ENCODE measurements around the gene MDC1.
A peak's percentile ranks its signal among the peaks of the same experiment; 100 is the strongest.

Gene MDC1

DNA sequence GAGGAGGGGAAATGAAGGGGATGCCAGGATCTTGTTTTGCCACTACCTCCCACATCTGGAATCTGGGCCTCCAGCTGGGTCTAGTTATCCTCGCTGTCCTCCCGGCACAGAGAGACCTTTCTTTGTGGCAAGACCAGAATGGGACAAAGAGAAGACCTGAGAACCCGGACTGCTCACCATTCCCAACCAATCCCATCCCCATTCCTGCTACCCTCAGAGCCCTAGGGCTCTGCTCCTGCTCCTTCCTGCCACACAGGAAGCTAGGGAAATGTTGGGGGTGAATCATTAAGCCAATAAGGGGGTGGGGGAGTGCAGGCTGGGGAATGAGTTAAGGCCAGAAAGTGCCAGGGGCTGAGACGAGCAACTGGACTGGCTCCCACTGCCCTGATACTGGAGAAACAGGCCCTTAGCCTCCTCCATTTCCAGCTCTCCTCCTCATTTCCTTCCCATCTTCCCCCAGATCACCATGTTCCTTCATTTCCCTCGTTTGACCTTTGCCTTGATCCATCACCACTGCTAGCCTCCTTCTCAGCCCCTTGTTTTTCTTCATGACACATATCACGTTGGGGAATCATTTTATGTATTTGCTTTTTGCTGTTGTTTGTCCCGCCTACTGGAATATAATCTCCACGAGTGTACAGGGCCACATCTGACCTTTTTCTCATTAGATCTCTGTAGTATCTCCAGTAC lies 31.9 kb upstream of the MDC1 start:
- WGBS, 2 donors (ENCODE audit: extremely low coverage in 2 of 2, insufficient read length in 2 of 2, insufficient replicate concordance in 1 of 2) = no CpG with 5 or more reads among the region's 8 CpGs
- Histone ChIP-seq H3K9ac (ENCODE audit: low read depth, low read length, poor library complexity) (no peak overlapping the region), H3K23ac (ENCODE audit: low read depth, low read length, poor library complexity) (no peak overlapping the region), H4K91ac (ENCODE audit: low read depth, low read length, poor library complexity) (no peak overlapping the region), H4K8ac (ENCODE audit: low read depth, low read length) (no peak overlapping the region), H2BK15ac (ENCODE audit: low read length) (peak overlapping the region; percentile 16), H3K4me3 (ENCODE audit: low read length in 2 of 2) (no peak overlapping the region), H3K27ac (replicated peaks; ENCODE audit: low read length) (no peak overlapping the region), H3K27me3 (ENCODE audit: control insufficient read depth in 3 of 3, insufficient read depth in 3 of 3, low read depth in 1 of 3, low read length in 3 of 3) (peaks cover 0 to 1% (median 0%) of the 10 kb centered on the region in 3 experiments), H3K4ac (ENCODE audit: low read length) (no peak overlapping the region), H2BK12ac (ENCODE audit: low read length) (no peak overlapping the region), H2BK5ac (ENCODE audit: low read length) (no peak overlapping the region), H3K4me1 (ENCODE audit: control insufficient read depth in 2 of 2, insufficient read depth in 1 of 2, low read depth in 1 of 2, low read length in 2 of 2) (peaks cover 2 to 5% of the 10 kb centered on the region in 2 donors), H2BK120ac (ENCODE audit: low read depth, low read length) (no peak overlapping the region), H3K18ac (ENCODE audit: low read length) (no peak overlapping the region), H3K4me2 (ENCODE audit: insufficient read depth, low read length, poor library complexity, severe bottlenecking) (no peak overlapping the region), H3K9me3 (replicated peaks in 1 of 2; ENCODE audit: control insufficient read depth in 2 of 2, insufficient read depth in 1 of 2, low read depth in 1 of 2, low read length in 2 of 2) (peaks cover 0 to 2% of the 10 kb centered on the region in 2 donors), H3K79me1 (ENCODE audit: low read depth, low read length) (no peaks in the 10 kb centered on the region), H2AFZ (ENCODE audit: low read length) (peak overlapping the region; percentile 30), H2AK5ac (ENCODE audit: low read depth, low read length) (no peak overlapping the region), H3K36me3 (replicated peaks in 1 of 2; ENCODE audit: control insufficient read depth in 2 of 2, insufficient read depth in 2 of 2, low read length in 2 of 2) (no peaks in the 10 kb centered on the region), H3K14ac (ENCODE audit: low read length) (no peak overlapping the region)
- DNase-seq (ENCODE audit: low spot score) = no peak

DNA sequence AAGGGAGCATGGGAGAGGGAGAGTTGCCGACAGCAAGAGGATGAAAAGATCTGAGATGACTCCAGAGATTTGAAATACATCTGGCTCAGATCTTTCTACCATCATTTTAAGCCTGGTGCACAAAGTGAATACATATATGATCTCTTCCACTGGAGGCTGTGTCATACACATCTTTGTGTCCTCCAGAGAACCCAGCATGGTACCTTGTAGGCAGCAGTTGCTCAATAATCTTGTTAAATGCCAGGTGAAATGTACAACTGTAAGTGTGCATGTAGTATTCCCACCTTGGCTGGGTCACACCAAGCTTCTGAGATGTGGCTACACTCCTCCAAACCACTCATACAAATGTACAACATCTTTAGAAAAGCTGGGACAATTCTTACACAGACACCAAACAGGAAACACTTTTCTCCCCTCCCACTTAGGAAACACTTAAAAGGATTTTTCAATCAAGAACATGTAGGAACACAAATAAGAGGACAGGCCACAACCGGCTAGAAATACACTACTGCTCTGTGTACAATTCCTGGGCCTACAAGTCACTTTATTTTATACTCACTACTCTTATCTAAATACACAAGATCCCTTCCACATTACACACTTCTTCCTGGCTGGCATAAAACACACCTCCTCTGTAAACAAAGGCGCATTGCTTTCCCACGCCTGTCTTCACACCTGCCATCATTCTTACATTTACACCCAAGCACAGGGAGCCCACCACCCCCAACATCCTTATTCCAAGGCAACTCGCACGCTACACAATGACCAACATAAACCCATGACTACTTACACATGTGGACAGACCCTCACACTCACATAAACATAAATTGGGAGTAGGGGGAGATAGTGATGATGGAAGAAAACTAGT lies 31.1 kb upstream of the MDC1 start:
- H2AK5ac ChIP-seq (ENCODE audit: low read depth, low read length) = no peak overlapping the region
- no peak overlapping the region for H2BK5ac ChIP-seq (ENCODE audit: low read length)
- H3K36me3 ChIP-seq (replicated peaks in 1 of 2; ENCODE audit: control insufficient read depth in 2 of 2, insufficient read depth in 2 of 2, low read length in 2 of 2) = no peaks in the 10 kb centered on the region
- peaks cover 0 to 2% of the 10 kb centered on the region in 2 donors for H3K9me3 ChIP-seq (replicated peaks in 1 of 2; ENCODE audit: control insufficient read depth in 2 of 2, insufficient read depth in 1 of 2, low read depth in 1 of 2, low read length in 2 of 2)
- H3K4me1 ChIP-seq (ENCODE audit: control insufficient read depth in 2 of 2, insufficient read depth in 1 of 2, low read depth in 1 of 2, low read length in 2 of 2) = peaks cover 2 to 7% of the 10 kb centered on the region in 2 donors
- H3K4me3 ChIP-seq (ENCODE audit: low read length in 2 of 2) = peak overlapping the region in 1 of 2 donors; percentile 51
- H3K14ac ChIP-seq (ENCODE audit: low read length) = no peak overlapping the region
- H3K18ac ChIP-seq (ENCODE audit: low read length) = no peak overlapping the region
- H4K91ac ChIP-seq (ENCODE audit: low read depth, low read length, poor library complexity) = no peak overlapping the region
- WGBS, 2 donors (ENCODE audit: extremely low coverage in 2 of 2, insufficient read length in 2 of 2, insufficient replicate concordance in 1 of 2) = no CpG with 5 or more reads among the region's 6 CpGs
- no peak overlapping the region for H2AFZ ChIP-seq (ENCODE audit: low read length)
- H3K27me3 ChIP-seq (ENCODE audit: control insufficient read depth in 3 of 3, insufficient read depth in 3 of 3, low read depth in 1 of 3, low read length in 3 of 3) = peaks cover 0 to 10% (median 2%) of the 10 kb centered on the region in 3 experiments
- no peaks in the 10 kb centered on the region for H3K79me1 ChIP-seq (ENCODE audit: low read depth, low read length)
- H3K9ac ChIP-seq (ENCODE audit: low read depth, low read length, poor library complexity) = no peak overlapping the region
- H3K4me2 ChIP-seq (ENCODE audit: insufficient read depth, low read length, poor library complexity, severe bottlenecking) = no peak overlapping the region
- H4K8ac ChIP-seq (ENCODE audit: low read depth, low read length) = no peak overlapping the region
- no peak overlapping the region for H2BK120ac ChIP-seq (ENCODE audit: low read depth, low read length)
- DNase-seq (ENCODE audit: low spot score) = no peak
- H2BK15ac ChIP-seq (ENCODE audit: low read length) = no peak overlapping the region
- no peak overlapping the region for H3K27ac ChIP-seq (replicated peaks; ENCODE audit: low read length)
- H2BK12ac ChIP-seq (ENCODE audit: low read length) = no peak overlapping the region
- no peak overlapping the region for H3K4ac ChIP-seq (ENCODE audit: low read length)
- no peak overlapping the region for H3K23ac ChIP-seq (ENCODE audit: low read depth, low read length, poor library complexity)

DNA sequence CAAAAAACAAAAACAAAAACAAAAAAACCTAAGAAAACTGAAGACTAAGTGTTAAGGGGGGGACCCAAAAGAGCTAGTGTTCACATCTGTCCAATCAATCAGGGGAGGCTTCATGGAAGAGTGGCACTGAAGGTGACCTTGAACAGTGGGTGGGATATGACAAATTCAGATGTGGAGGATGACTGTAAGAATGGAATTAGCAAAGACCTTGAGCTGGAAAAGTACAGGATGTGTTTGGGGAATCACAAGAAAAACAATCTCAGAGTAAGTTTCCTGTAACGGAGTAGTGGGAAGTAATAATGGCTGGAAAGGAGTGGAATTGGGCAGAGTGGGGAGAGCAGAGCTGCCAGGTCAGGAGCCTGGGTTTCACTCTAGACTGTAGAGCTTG lies 30.2 kb upstream of the MDC1 start:
- no peak overlapping the region for H3K27ac ChIP-seq (replicated peaks; ENCODE audit: low read length)

More for the DNA sequence above, 30.2 kb upstream of the MDC1 start:
- Histone ChIP-seq H2BK15ac (ENCODE audit: low read length) (no peak overlapping the region), H2BK12ac (ENCODE audit: low read length) (no peak overlapping the region), H2AFZ (ENCODE audit: low read length) (no peak overlapping the region), H3K36me3 (replicated peaks in 1 of 2; ENCODE audit: control insufficient read depth in 2 of 2, insufficient read depth in 2 of 2, low read length in 2 of 2) (no peaks in the 10 kb centered on the region), H4K91ac (ENCODE audit: low read depth, low read length, poor library complexity) (no peak overlapping the region), H2BK120ac (ENCODE audit: low read depth, low read length) (no peak overlapping the region), H3K4me2 (ENCODE audit: insufficient read depth, low read length, poor library complexity, severe bottlenecking) (no peak overlapping the region), H3K27me3 (ENCODE audit: control insufficient read depth in 3 of 3, insufficient read depth in 3 of 3, low read depth in 1 of 3, low read length in 3 of 3) (peaks cover 0 to 13% (median 2%) of the 10 kb centered on the region in 3 experiments), H4K8ac (ENCODE audit: low read depth, low read length) (no peak overlapping the region), H3K4me1 (ENCODE audit: control insufficient read depth in 2 of 2, insufficient read depth in 1 of 2, low read depth in 1 of 2, low read length in 2 of 2) (peaks cover 0 to 8% of the 10 kb centered on the region in 2 donors), H3K79me1 (ENCODE audit: low read depth, low read length) (no peaks in the 10 kb centered on the region), H2AK5ac (ENCODE audit: low read depth, low read length) (no peak overlapping the region), H3K23ac (ENCODE audit: low read depth, low read length, poor library complexity) (no peak overlapping the region), H3K9ac (ENCODE audit: low read depth, low read length, poor library complexity) (no peak overlapping the region), H3K14ac (ENCODE audit: low read length) (no peak overlapping the region), H3K4ac (ENCODE audit: low read length) (no peak overlapping the region), H3K9me3 (replicated peaks in 1 of 2; ENCODE audit: control insufficient read depth in 2 of 2, insufficient read depth in 1 of 2, low read depth in 1 of 2, low read length in 2 of 2) (peaks cover 0 to 2% of the 10 kb centered on the region in 2 donors), H3K18ac (ENCODE audit: low read length) (no peak overlapping the region), H2BK5ac (ENCODE audit: low read length) (no peak overlapping the region), H3K4me3 (ENCODE audit: low read length in 2 of 2) (no peak overlapping the region)
- no CpG with 5 or more reads among the region's 1 CpG for WGBS, 2 donors (ENCODE audit: extremely low coverage in 2 of 2, insufficient read length in 2 of 2, insufficient replicate concordance in 1 of 2)
- no peak for DNase-seq (ENCODE audit: low spot score)
